Kasumi-1 (cell line): ENCODE results near the gene GRPEL2.
A peak's percentile ranks its signal among the peaks of the same experiment; 100 is the strongest.

Experiments
- DNase-seq, 2 experiments: peaks; one replicate each; lab custom pipeline; 2025; lab: John Stamatoyannopoulos, UW

GRPEL2 gene, protein sequence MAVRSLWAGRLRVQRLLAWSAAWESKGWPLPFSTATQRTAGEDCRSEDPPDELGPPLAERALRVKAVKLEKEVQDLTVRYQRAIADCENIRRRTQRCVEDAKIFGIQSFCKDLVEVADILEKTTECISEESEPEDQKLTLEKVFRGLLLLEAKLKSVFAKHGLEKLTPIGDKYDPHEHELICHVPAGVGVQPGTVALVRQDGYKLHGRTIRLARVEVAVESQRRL

DNA sequence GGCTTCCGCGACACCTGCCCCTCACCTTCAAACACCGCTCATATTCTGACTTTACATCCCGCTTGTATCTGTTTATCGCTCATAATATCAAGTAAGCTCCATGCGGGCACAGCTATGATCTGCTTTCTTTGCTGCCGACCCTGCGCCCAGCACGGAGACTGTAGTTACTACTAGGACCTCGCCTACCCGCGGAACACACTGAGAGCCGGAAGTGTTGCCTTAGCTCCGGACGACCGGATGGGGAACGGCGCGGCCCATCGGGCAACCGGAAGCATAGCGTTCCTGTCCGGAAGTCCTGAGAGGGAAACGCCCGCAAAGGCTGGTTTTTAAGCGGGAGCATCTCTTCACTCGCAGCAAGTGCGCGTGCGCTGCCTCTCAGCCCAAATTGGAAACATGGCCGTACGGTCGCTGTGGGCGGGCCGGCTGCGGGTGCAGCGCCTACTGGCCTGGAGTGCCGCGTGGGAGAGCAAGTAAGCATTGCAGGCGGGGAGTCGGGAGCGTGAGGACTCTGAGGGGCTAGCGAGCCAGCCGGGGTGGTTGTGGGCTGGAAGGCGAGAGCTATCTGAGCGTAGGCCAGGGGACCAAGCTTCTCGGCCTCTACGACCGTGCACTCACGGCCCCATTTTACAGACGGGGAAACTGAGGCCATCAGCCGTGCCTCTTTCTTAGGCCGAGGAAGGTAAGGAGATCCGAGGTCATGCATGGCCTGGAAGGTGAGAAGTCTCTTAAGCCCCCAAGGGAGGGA, at the start of gene GRPEL2:
TSS of gene GRPEL2 (plus strand) at position 353 of the 745 bp plus-strand sequence. CDS start at position 394, 41 bp downstream.
- DNase-seq, result peak; percentile 97 to 98

DNA sequence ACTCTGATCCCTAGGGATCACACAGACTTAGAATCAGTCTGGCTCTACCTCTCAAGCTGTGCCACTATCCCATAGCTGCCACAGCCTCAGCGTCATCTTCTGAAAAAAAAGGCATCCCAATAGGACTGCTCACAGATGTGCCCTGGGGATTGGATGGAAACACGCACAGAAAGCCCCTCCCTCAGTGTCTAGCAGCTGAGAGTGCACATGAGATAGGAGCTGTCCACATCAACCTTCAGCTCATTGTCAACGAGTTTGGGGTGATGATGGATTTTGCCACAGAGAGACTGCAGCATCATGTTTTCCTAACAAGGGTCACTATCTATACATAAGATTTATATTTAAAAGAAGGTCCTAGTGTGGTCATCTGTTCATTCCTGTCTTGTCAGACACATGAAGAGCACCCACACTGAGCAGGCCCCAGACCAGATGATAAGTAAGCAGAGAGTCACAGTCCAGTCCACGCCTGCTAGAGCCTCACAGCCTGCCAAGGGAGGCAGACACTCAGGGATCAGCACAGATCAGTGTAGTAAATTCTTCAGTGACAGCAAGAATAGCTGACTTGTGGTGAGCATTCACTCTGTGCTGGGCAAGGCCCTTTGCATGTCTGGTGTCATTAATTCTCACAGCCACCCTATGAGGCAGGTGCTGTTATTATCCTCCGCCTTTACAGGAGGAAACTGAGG, 47.8 kb upstream of the GRPEL2 start:
- no peak for DNase-seq

DNA sequence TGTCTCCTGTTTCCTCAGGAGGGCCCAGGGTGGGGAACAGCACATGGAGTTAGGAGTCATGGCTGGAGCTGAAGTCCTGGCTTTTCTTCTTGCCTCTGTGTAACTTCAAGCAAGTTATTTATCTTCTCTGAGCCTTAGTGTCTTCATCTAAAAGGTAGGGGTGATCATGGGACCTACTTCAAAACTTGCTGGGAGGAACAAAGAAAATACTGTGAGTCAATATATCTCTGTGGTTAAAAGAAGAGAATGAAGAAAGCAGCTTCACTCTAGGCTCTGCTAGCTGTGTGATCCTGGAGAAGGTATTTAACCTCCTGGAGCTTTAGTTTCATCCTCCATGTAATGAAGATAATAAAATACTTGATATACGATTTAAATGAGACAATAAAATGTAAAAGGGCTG, 47.1 kb upstream of the GRPEL2 start:
- no peak for DNase-seq

DNA sequence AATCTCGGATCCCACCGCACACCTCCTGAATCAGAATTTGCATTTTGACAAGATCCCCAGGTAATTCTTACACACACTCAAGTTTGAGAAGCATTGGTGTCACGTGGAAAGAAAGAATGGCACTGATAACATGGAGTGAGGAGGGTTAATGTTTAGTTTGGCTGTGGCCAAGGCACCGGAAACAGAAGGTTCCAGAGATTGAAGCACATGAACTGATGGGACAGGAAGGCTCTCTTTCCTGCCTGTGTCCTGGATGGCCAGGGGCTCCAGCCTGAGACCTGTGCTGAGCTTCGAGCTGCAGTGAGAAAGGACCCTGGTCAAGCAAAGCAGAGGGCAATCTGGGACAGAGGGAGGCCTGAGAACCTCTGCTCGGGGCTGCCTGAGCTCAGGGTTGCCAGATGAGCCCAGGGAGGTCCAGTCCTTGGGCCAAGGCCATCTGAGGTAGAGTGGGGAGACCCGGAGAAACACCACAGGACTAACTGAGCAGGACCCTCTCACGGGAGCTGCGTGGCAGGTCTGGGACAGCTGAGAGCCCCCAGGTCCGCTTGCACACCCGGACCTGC, 46.4 kb upstream of the GRPEL2 start:
- DNase-seq, result no peak

DNA sequence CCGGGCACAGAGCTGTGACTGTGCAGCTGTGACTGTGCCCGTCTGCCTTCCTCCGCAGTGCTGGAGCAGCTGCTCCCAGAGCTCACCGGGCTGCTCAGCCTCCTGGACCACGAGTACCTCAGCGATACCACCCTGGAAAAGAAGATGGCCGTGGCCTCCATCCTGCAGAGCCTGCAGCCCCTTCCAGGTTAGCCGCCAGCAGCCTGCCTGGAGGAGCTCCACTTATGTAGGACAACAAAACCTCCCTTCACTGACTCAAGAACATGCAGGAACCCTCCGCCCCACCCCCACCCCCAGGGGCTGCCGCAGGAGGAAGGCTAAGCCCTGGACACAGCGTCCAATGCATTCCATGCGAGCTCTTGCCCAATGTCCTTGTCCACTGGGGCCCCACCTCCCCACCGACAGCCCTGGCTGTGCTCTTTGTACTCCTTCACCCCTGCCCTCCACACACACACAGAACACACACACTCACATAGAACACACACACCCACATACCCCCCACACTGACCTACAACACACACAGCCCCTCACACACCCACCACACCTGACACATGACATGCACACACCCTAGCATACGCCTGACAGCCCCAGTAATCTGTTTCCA, 45.7 kb upstream of the GRPEL2 start:
- no peak for DNase-seq

DNA sequence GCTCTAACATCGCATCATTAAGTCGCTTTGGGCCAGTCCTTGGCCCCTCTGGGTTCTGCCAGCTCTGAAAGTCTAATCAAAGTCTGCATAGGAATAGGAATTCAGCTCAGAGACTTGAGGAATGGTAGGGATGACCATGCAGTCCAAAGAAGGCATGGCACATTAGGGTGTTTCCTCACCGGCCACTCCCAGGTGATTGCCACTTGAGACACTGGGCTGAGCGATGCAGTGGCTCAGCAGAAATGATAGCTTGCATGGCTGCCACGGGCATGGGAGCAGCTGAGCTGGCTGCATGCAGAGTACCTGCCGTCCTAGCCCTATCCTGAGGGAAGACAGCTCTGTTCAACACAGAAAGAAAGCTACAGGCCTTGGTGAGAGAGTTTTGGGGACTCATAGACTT, 44.9 kb upstream of the GRPEL2 start:
- no peak for DNase-seq

DNA sequence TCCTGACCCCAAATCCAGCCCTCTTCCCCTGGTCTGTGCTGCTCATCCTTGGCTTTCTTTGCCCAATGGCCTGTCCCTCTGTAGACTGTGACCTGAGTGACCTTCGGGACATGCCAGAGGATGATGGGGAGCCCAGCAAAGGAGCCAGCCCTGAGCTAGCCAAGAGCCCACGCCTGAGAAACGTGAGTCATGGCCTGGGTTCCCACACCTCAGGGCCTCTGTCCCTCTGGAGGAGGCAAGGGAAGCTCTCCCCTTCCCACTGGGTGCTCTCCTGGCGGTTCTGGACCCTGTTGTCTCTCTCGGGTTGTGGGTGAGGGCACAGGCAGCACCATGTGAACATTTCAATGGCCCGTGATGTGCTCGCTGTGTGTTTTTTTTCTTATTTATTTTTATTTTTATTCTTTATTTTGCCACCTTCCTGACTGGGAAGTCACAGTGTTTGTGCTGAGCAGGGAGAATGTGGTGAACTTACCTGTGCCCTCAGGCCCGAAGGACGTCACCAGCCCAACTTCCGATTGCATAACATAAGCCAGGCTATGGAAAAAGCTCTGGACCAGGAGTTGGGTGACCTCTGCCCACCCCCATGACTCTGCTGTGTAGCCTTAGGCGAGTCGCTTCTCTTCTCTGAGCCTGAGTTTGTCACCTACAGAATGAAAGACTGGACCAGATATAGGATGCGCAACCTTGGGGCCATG, 44.1 kb upstream of the GRPEL2 start:
- DNase-seq, result no peak

DNA sequence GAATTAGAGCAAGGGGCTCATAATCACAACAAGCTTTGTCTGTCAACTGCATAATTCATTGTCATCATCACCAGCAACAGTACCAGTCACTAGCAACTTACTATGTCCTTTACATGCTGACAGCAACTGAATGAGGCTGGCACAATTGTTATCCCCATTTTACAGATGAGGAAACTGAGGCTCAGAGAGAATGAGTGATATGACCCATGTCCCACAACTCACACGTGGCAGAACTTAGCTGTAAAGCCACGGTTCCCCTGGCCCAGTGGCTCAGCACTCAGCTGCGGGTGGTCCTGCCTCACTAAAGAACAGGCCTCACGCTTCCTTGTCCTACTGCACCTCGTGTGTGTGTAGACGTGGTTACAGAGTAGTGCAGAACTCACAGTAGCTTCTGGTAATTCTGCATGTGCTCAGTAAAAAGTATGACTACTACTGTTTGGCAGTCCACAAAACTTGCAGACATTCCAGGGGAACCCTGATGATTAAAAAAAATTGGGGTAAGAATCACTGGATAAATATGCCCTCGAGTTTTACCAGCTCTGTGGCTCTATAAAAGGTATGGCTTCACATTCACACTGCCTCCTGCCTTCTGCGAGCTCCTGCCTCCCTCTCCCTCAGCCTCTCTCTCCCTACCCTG, 43.4 kb upstream of the GRPEL2 start:
- no peak for DNase-seq

DNA sequence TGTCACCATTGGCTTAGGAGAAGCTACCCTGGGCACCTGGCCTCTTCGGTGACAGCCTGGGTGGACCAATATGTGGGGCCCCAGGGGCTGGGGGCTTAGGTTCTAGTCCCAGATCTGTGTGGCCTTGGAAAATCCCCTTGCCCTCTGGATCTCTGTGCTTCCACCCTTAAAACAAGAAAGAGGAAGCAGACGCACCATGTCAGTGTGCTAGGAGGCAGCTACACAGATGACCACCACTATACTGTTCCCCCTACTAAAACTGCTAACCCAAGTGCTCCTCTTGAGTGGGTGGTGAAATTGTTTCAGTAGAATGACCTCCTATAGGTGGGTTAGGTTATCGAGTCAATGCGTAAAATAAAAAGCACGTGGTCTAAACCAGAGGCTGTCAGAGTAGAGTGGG, 42.7 kb upstream of the GRPEL2 start:
- peak; percentile 26 to 44 for DNase-seq

DNA sequence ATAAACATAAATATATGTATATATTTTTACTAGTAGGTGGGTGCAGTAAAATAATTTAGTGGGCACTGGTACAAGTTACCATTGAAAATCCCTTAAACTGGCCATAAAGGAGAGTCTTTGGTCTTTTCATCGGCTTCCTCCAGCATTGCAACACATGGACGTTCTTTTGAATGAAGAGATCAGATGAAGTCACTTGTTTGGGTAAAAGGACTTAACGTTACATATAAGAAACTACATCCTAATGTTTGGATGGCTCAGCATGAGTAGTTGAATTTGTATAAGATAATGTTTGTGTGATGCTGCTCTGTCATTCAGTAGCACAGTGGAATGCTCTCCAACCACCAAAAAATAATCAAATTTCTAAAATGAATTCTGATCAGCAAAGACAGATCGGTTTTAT, 42.1 kb upstream of the GRPEL2 start:
- no peak for DNase-seq

DNA sequence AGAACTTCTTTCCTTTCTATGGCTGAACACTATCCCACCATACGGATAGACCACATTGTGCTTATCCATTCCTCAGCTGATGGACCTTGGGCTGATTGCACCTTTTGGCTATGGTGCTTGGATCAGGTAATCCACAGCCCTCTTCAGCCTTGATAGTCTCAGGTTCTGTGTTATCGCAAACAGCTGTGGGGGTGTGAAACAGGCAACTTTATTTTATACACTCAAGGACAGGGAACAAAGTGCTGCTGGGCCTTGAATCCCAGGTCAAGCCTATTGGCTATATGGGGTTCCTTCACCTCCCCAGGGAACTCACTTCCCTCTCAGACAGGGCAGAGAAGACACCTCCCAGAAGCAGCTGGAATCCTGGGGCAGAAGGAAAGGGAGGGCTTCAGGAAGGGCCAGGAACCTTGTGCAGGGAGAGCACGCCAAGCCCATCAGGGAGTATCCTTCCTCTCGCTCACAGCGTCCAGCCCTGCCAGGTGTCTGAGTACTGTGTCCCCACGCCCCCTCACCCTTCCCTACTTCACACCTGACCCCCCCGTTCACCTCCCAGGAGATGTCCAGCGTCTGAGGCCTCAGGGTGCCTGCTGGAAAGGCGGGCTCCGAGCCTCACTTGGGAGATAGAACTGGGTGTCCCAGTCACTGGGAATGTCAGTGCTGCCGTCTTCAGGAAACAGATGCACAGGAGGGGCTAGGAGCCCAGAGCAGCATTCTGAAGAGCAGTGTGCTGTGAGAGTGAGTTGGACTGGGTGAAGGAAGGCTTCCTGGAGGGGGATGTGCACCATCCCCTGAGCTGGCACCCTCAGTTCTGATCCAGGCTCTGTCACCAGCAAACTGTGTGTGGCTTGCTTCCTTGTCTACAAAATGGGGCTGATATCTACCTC, 40.9 kb upstream of the GRPEL2 start:
- no peak for DNase-seq

DNA sequence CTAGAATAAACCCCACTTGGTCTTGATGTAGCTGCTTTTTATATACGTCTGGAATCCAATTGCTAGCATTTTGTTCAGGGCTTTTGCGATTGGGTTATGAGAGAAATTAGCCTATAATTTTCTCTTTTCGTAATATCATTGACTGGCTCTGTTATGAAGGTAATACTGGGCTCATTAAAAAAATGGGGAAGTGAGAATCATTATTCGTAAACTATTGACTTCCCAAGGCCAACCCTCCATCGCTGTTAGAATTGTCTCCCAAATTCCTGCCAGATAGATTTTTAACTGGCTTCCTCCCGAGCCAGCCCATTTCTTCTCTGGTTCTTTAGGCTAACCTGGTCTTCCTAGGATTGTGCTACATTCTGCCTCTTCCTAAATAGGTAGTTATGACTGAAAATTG, 35.9 kb upstream of the GRPEL2 start:
- no peak for DNase-seq

DNA sequence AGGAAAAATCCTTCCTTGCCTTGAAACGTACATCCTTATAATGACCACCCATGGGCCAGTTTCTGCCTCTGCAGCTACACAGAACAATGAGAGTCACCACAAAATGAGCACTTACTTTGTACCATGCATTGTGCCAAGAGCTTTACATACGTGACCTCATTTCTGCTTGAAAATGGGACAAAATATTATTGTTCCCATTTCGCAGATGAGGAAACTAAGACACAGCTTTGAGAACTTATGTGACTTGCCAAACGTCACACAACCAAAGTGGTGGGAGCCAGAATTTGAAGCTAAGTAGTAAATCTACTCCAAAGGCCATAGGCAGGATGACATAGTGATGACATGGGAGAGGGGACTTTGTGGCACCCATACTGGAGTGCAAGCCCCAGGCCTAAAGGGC, 34.8 kb upstream of the GRPEL2 start:
- DNase-seq, result no peak

DNA sequence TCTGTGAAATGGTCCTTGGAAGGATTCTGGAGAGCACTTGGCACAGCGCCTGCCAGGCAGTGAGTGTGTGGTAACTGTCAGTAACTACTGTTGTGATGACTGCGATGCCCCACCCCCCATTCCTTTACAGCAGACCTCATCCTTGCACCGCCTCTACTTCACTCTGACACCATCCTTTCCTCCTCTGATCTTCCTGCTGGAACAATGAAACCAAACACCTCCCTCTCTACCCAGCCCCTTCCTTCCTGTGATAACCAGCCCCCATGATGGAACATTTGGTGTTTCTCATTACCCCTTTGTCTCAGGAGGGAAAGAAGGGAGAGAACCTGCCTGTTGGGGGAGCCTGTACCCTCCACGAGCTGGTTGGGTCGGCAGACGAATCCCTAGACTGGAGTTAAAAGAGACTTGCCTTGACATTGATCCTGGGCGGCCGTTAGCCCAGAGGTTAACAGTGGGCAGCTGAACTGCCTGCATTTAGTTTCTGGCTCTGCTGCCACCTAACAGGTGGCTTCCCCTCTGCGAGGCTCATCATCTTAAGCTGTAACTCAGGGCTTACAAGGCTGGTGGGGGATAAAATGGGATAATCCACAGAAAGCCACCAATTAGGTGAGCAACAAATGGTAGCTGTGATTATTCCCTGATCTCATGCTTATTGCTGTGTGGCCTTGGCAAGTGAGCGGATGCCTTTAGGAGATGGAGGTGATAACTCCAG, 34.2 kb upstream of the GRPEL2 start:
- DNase-seq, result peak; percentile 53 to 66

DNA sequence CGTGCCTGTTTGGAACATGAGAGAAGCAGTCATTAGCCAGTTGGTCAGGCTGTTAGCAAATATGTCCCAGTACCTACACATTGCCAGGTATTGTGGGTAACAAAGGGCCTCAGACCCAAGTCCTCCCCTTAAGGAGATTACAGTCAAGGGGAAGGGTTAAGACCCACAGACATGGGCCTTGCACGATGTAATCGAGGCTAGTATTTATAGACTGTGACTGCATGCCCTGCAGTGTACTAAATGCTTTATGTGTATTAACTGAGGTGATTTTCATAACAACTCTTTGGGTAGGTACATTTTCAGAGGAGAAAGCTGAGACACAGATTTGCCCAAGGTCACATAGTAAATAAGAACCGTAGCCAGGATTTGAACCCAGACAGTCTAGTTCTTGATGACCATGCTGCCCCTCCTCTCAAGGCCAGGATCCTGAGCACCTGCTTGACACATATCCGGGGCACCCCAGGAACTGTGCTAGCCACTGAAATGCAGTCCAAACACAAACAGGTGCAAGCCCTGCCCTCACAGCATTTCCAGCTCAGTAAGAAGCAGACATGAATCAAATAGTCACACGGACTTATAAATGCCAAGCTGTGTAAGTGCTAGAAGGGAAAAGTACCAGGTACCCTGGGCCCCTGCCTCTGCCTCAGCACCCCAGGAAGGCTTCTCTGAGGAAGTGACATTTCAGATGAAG, 32.0 kb upstream of the GRPEL2 start:
- DNase-seq, result no peak

DNA sequence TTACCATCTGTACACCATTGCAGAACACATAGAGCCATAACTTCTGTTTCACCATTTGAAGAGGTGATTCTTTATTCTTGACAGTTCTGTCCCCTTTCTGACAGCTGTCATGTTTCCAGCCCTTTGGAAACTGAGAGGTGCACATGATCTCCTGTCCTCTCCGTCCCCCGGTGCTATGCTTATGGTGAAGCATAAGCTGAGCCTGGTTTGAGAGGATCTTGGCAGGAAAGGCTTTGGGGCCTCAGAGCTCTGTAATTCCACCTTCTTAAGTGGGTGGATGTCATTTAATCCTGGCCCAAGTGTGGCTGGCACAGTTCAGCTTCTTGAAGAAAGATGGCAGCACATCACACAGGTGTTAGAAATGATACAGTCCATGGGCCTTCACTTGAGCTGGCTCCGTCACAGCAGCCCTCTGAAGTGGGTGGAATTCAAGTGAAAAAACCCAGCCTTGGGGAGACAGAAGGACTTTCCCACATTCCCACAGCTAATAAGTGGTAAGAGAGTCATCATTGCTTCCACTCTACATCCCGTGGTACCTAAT, 30.7 kb upstream of the GRPEL2 start:
- no peak for DNase-seq

DNA sequence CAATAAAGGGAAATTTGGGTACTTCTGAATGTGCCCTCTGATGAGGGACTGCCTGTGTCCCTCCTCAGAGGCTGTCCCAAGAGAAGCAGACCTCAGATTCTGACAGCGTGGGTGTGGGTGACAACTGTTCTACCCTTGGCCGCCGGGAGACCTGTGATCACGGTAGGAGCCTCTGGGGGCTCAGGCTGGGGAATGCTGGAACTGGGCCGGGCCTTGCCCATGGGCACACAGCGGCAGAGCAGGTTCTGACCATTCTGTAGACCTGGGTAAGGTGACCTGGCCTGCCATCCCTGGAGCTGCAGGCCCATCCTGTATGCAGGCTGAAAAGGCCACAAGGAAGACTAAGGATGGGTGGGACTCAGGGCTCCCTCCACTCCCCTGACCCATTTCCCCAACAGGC, 29.5 kb upstream of the GRPEL2 start:
- no peak for DNase-seq

DNA sequence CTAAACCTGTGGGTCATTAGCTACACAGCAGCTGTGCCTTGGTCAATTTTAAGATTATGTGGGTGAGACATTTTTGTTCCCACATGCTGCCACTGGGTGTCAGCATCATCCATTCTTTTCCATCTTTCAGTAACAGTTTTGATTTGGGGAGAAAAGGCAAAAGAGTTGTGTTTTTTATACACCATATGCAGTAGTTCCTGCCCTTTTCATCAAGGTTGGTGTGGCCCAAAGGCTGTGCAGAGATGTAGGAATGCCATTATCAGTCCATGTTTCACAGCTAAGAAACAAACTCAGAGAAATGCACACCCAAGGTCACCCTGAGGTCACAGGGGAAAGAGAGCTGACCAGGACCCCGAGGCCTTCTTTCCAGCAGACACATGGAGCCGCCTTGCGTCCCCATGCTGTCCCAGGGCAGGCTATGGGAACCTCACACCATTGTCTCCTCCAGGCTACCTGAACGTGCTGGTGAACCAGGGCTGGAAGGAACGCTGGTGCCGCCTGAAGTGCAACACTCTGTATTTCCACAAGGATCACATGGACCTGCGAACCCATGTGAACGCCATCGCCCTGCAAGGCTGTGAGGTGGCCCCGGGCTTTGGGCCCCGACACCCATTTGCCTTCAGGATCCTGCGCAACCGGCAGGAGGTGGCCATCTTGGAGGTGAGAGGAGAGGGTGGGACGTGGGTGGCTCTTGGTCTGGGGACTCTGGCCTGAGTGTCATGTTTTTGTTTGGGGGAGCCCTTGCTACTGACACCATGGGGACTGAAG, 27.8 kb upstream of the GRPEL2 start:
- peak; percentile 70 for DNase-seq
